DND-41 (cell line): Measurements from ENCODE around the gene SSR4.

Experiments used
- ATAC-seq: fragments of 200-7000 bp; cut with Tn5 transposase; 3 replicates; pipeline ENCODE4 v1.9.1; 2021; ENCODE audit warnings: low read depth; ENCODE audit not compliant: insufficient read depth
- DNase-seq: peaks from one replicate; pipeline ENCODE4 v3.0.0-alpha.2; 2020
- H2AFZ ChIP-seq: 2 replicates; pipeline ENCODE4 v1.6.0; 2012; ENCODE audit warnings: low read depth, low read length
- H3K27ac ChIP-seq: 2 replicates; pipeline ENCODE4 v1.5.1; 2012; ENCODE audit warnings: low read length, inconsistent platforms
- H3K27me3 ChIP-seq: fragments of 200-600 bp; sonication (generic); 2 replicates; pipeline ENCODE4 v1.6.0; 2012; ENCODE audit warnings: low read length, mild to moderate bottlenecking, inconsistent platforms; ENCODE audit not compliant: insufficient read depth, poor library complexity
- H3K36me3 ChIP-seq: 2 replicates; pipeline ENCODE4 v1.5.1; 2012; ENCODE audit warnings: low read length, inconsistent platforms; ENCODE audit not compliant: insufficient read depth
- H3K4me1 ChIP-seq: 2 replicates; pipeline ENCODE4 v1.5.1; 2012; ENCODE audit warnings: mild to moderate bottlenecking, low read length; ENCODE audit not compliant: insufficient read depth
- H3K4me2 ChIP-seq: 2 replicates; pipeline ENCODE4 v1.6.0; 2012; ENCODE audit warnings: mild to moderate bottlenecking, moderate library complexity, low read length, inconsistent platforms; ENCODE audit not compliant: insufficient read depth
- H3K4me3 ChIP-seq, 2 experiments: fragments of 200-600 bp in 1 of 2; shearing (Covaris generic) in 1 of 2; 2 replicates each; pipeline ENCODE4 v1.5.1; 2012 to 2016; ENCODE audit warnings: inconsistent platforms in 2 of 2, low read length in 2 of 2, mild to moderate bottlenecking in 2 of 2, low read depth in 1 of 2, moderate library complexity in 1 of 2
- H3K79me2 ChIP-seq: 2 replicates; pipeline ENCODE4 v1.6.0; 2012; ENCODE audit warnings: low read length, inconsistent platforms; ENCODE audit not compliant: insufficient read depth
- H3K9ac ChIP-seq: 2 replicates; pipeline ENCODE4 v1.6.0; 2012; ENCODE audit warnings: low read depth, mild to moderate bottlenecking, inconsistent platforms, low read length, moderate library complexity
- H3K9me3 ChIP-seq: 2 replicates; pipeline ENCODE4 v1.5.1; 2012; ENCODE audit warnings: low read length, moderate library complexity, mild to moderate bottlenecking, inconsistent platforms; ENCODE audit not compliant: insufficient read depth, severe bottlenecking
- H4K20me1 ChIP-seq: 2 replicates; pipeline ENCODE4 v1.6.0; 2012; ENCODE audit warnings: low read length; ENCODE audit not compliant: insufficient read depth
- EZH2 ChIP-seq: IDR thresholded peaks from 3 replicates; pipeline ENCODE4 v1.6.1; 2012; ENCODE audit warnings: borderline replicate concordance, low read depth, mild to moderate bottlenecking, moderate library complexity, low read length, inconsistent platforms; ENCODE audit not compliant: severe bottlenecking
- TF ChIP-seq, protein P1 (sequence below): IDR thresholded peaks from 2 replicates; pipeline ENCODE4 v1.5.1; 2012; ENCODE audit warnings: borderline replicate concordance, low read length, moderate library complexity, mild to moderate bottlenecking; ENCODE audit not compliant: poor library complexity, severe bottlenecking; ENCODE audit errors: extremely low read depth

Gene SSR4

GRCh38 chrX:153821066-153821465, 26.6 kb downstream of the SSR4 start:
- no peaks in the 10 kb centered on the region for H3K9me3 ChIP-seq
- H4K20me1 ChIP-seq, result no peaks in the 10 kb centered on the region
- no peaks in the 10 kb centered on the region for H3K36me3 ChIP-seq
- no peak overlapping the region for H3K4me2 ChIP-seq
- H3K27me3 ChIP-seq, result peaks cover 11% of the 10 kb centered on the region
- H3K79me2 ChIP-seq, result no peaks in the 10 kb centered on the region
- no peak overlapping the region for H2AFZ ChIP-seq
- H3K4me1 ChIP-seq, result peaks cover 27% of the 10 kb centered on the region
- DNase-seq (no peak), ATAC-seq (no peak)
- no peak overlapping the region for H3K4me3 ChIP-seq
- H3K27ac ChIP-seq, result no peak overlapping the region
- no peak overlapping the region for H3K9ac ChIP-seq
- TF ChIP-seq, protein P1, sequence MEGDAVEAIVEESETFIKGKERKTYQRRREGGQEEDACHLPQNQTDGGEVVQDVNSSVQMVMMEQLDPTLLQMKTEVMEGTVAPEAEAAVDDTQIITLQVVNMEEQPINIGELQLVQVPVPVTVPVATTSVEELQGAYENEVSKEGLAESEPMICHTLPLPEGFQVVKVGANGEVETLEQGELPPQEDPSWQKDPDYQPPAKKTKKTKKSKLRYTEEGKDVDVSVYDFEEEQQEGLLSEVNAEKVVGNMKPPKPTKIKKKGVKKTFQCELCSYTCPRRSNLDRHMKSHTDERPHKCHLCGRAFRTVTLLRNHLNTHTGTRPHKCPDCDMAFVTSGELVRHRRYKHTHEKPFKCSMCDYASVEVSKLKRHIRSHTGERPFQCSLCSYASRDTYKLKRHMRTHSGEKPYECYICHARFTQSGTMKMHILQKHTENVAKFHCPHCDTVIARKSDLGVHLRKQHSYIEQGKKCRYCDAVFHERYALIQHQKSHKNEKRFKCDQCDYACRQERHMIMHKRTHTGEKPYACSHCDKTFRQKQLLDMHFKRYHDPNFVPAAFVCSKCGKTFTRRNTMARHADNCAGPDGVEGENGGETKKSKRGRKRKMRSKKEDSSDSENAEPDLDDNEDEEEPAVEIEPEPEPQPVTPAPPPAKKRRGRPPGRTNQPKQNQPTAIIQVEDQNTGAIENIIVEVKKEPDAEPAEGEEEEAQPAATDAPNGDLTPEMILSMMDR, result no peak
- no peak for TF ChIP-seq EZH2

GRCh38 chrX:153824348-153824747, 29.9 kb downstream of the SSR4 start:
- Histone ChIP-seq H2AFZ (no peak overlapping the region), H3K27ac (no peak overlapping the region), H3K4me3 (no peak overlapping the region), H3K79me2 (no peaks in the 10 kb centered on the region), H3K4me1 (peaks cover 18% of the 10 kb centered on the region), H3K9me3 (no peaks in the 10 kb centered on the region), H3K4me2 (no peak overlapping the region), H4K20me1 (no peaks in the 10 kb centered on the region), H3K27me3 (peaks cover 3% of the 10 kb centered on the region), H3K9ac (no peak overlapping the region), H3K36me3 (no peaks in the 10 kb centered on the region)
- ATAC-seq, result no peak
- no peak for TF ChIP-seq EZH2
- TF ChIP-seq, protein P1, result no peak
- no peak for DNase-seq

DNA sequence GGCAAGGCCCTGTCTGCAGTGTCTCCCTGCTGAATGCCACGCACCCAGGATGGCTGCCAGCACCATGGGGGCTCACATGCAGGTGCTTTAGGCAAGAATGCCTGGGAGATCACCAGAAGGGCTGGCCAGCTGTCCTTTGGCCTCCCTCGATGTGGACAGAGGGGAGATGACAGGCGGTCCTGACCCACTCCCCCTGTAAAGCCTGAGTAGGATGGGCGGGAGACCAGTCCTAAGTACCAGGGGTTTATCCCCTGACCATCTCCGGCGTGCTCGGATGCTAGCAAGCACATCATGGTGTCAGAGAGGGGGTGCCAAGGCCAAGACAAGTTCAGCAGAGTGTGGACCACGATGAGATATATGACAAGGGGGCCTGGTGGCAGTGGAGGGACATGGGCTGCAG, 30.6 kb downstream of the SSR4 start:
- Histone ChIP-seq H3K36me3 (no peaks in the 10 kb centered on the region), H2AFZ (no peak overlapping the region), H3K4me1 (peaks cover 17% of the 10 kb centered on the region), H4K20me1 (no peaks in the 10 kb centered on the region), H3K9ac (no peak overlapping the region), H3K79me2 (no peaks in the 10 kb centered on the region), H3K4me3 (no peak overlapping the region), H3K27me3 (no peaks in the 10 kb centered on the region), H3K27ac (no peak overlapping the region), H3K4me2 (no peak overlapping the region), H3K9me3 (no peaks in the 10 kb centered on the region)
- ATAC-seq (no peak), DNase-seq (no peak)
- no peak for TF ChIP-seq EZH2
- TF ChIP-seq, protein P1, result no peak

DNA sequence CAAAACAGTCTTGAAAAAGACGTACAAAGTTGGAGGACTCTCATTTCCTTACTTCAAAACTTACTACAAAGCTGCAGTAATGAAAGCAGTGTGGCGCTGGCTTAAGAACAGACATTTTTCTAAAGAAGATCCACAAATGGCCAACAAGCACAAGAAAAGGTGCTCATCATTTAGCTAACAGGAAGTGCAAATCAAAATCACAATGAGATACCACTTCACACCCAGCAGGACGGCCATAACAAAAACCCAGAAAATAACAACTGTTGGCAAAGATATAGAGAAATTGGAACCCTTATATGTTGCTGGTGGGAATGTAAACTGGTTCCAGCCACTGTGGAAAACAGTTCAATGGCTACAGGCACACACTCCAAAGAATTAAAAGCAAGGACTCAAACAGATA, 32.5 kb downstream of the SSR4 start:
- Histone ChIP-seq H3K79me2 (no peaks in the 10 kb centered on the region), H3K4me1 (peaks cover 5% of the 10 kb centered on the region), H3K4me2 (no peak overlapping the region), H3K9me3 (no peaks in the 10 kb centered on the region), H3K36me3 (no peaks in the 10 kb centered on the region), H3K27ac (no peak overlapping the region), H2AFZ (no peak overlapping the region), H4K20me1 (no peaks in the 10 kb centered on the region), H3K9ac (no peak overlapping the region), H3K4me3 (no peak overlapping the region), H3K27me3 (no peaks in the 10 kb centered on the region)
- ATAC-seq, result no peak
- TF ChIP-seq, protein P1, result no peak
- TF ChIP-seq EZH2, result no peak
- DNase-seq, result no peak
